Measurements from ENCODE around the gene METTL26.

The METTL26 gene

GRCh38 chr16:658679-659571 lies 22.8 kb upstream of the METTL26 start:
- no peak for DNase-seq

- no peak for DNase-seq
These were observed 21.4 kb upstream of the METTL26 start for GRCh38 chr16:657487-657886.

- no peak for DNase-seq
These were observed 17.9 kb upstream of the METTL26 start for GRCh38 chr16:654034-654433.

GRCh38 chr16:652454-653305 lies 16.6 kb upstream of the METTL26 start:
- DNase-seq = no peak

GRCh38 chr16:651844-652243 lies 15.7 kb upstream of the METTL26 start:
- no peak for DNase-seq

- DNase-seq = no peak
These were observed 13.5 kb upstream of the METTL26 start for GRCh38 chr16:649631-650030.

GRCh38 chr16:648781-649589 lies 12.9 kb upstream of the METTL26 start, which contains the start of gene WDR90:
Gene WDR90, plus strand, starts transcription at chr16:649365. Its CDS starts 52 bp downstream, at chr16:649417.
- peak; percentile 91 for DNase-seq

GRCh38 chr16:648071-648780 lies 12.1 kb upstream of the METTL26 start:
- no peak for DNase-seq

GRCh38 chr16:647173-647902 lies 11.2 kb upstream of the METTL26 start:
- DNase-seq = no peak

GRCh38 chr16:646679-647172 lies 10.6 kb upstream of the METTL26 start:
- DNase-seq = no peak

- DNase-seq = no peak
These were observed 10.0 kb upstream of the METTL26 start for GRCh38 chr16:645852-646678.

- DNase-seq = no peak
These were observed 8.5 kb upstream of the METTL26 start for GRCh38 chr16:644556-644955.

- no peak for DNase-seq
These were observed 6.9 kb upstream of the METTL26 start for GRCh38 chr16:643050-643368.

GRCh38 chr16:642189-643049 lies 6.3 kb upstream of the METTL26 start:
- DNase-seq = no peak

- DNase-seq = peak; percentile 39
These were observed 5.5 kb upstream of the METTL26 start, which contains the start of gene MCRIP2 for GRCh38 chr16:641326-642188. Gene MCRIP2, plus strand, starts transcription at chr16:641828. Its CDS starts 164 bp downstream, at chr16:641992.

GRCh38 chr16:640614-641013 lies 4.5 kb upstream of the METTL26 start:
- DNase-seq = no peak

GRCh38 chr16:638836-639235 lies 2.7 kb upstream of the METTL26 start:
- no peak for DNase-seq

- no peak for DNase-seq
These were observed 2.0 kb upstream of the METTL26 start for GRCh38 chr16:638034-638543.
